ENCODE results near the gene CADM3.

CADM3 gene

DNA sequence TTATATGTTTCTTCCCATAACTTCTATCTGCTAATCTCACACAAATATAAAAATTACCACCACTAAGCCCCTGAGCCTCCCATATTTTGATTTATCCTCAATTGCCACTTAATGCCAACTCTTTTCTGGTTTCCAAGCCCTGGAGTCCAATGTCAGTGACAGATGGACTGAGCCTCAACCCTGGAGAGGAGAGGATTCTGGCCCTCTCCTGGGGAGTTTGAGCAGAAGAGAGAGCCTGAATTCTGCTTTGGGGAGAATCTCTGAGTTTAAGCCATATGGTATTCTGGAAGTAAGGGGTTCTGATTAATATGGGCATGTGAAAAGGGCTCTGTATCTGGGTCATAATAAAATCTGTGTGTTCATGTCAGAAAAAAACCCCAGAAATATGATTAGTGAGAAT is 8.5 kb downstream of the CADM3 start:
- no peaks in the 10 kb centered on the region for H3K4me1 ChIP-seq (ENCODE audit: control insufficient read depth, insufficient read depth, low read length)
- no peaks in the 10 kb centered on the region for H3K9me3 ChIP-seq (ENCODE audit: control insufficient read depth, insufficient read depth, low read length)
- no peaks in the 10 kb centered on the region for H3K27me3 ChIP-seq (ENCODE audit: control insufficient read depth, insufficient read depth, low read length)
- no peak overlapping the region for H3K4me3 ChIP-seq (ENCODE audit: low read depth, low read length)
- H3K9ac ChIP-seq (ENCODE audit: low read depth, low read length), result no peak overlapping the region
- H3K36me3 ChIP-seq (ENCODE audit: control insufficient read depth, insufficient read depth, low read length), result no peaks in the 10 kb centered on the region

DNA sequence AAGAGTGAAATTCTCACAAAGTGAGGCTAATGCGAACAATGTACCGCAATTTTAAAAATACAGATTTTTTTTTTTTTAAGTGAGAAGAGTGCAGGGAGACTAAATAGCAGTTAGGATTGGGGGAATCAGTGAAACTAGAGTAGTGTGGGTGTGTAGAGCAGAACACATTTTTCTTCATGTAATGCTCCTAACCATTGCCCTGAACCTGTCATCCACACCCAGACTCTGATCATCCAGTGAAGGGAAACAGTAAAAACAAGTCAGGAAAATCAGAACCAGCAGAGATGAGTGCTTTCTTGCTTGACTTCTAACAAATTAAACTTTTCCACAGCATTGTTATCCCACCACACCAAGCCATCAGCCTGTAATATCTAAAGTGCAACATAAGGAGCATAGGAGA is 9.1 kb downstream of the CADM3 start:
- Histone ChIP-seq H3K36me3 (ENCODE audit: control insufficient read depth, insufficient read depth, low read length) (no peaks in the 10 kb centered on the region), H3K4me1 (ENCODE audit: control insufficient read depth, insufficient read depth, low read length) (no peaks in the 10 kb centered on the region), H3K27me3 (ENCODE audit: control insufficient read depth, insufficient read depth, low read length) (no peaks in the 10 kb centered on the region), H3K4me3 (ENCODE audit: low read depth, low read length) (no peak overlapping the region), H3K9ac (ENCODE audit: low read depth, low read length) (no peak overlapping the region), H3K9me3 (ENCODE audit: control insufficient read depth, insufficient read depth, low read length) (no peaks in the 10 kb centered on the region)

DNA sequence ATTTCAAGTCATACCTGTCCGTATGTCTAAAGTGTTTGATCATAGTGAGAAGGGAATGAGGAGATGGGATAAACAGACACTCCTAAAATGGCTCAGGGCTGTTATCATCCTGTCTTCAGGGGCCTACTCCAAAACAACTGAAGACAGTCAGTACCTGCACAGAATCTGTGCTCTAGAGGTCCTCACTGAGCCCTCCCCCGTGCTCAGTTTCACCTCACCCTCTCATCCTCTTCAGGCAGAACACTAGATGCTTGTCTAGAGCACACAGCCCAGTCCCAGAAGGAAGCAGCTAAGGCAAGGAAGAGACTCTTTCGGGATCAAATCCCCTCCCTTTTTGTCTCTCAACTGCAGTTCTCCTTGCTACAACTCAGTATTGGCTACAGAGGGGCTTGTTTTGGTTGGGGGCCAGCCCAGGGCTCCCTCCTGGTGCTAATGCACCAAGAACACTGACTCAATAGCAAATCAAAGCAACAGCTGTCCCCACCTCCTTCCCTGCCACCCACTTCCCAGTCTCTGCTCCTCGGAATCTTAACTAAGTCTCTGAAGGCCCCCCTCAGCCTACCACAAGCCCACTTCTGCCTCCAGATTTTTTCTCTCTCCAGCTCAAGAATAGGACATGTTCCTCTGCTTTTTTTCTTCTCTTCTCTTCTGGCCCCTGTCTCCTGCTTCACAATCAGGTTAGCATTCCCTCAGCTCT is 10.1 kb downstream of the CADM3 start:
- Histone ChIP-seq H3K4me3 (ENCODE audit: low read depth, low read length) (no peak overlapping the region), H3K4me1 (ENCODE audit: control insufficient read depth, insufficient read depth, low read length) (no peaks in the 10 kb centered on the region), H3K9me3 (ENCODE audit: control insufficient read depth, insufficient read depth, low read length) (no peaks in the 10 kb centered on the region), H3K36me3 (ENCODE audit: control insufficient read depth, insufficient read depth, low read length) (no peaks in the 10 kb centered on the region), H3K9ac (ENCODE audit: low read depth, low read length) (no peak overlapping the region), H3K27me3 (ENCODE audit: control insufficient read depth, insufficient read depth, low read length) (no peaks in the 10 kb centered on the region)

DNA sequence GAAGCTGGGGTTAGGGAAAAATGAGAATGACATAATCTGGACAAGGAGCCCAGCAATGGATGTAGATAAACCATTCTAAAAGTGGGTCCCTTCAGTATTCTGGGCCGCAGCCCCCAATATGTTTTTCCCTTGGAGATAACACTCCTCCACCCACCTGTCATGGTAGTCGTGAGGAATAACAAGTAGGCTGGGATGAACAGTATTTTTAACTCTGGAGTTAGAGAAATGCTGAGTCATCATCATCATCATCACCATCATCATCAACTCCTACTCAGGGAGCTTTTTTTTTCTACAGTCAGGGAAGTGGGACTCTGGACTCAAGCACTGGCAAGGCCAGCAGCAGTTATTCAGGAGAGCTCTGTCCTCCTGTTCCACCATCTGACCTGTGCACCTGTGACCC is 12.8 kb downstream of the CADM3 start:
- Histone ChIP-seq H3K27me3 (ENCODE audit: control insufficient read depth, insufficient read depth, low read length) (no peaks in the 10 kb centered on the region), H3K4me1 (ENCODE audit: control insufficient read depth, insufficient read depth, low read length) (no peaks in the 10 kb centered on the region), H3K36me3 (ENCODE audit: control insufficient read depth, insufficient read depth, low read length) (no peaks in the 10 kb centered on the region), H3K9ac (ENCODE audit: low read depth, low read length) (no peak overlapping the region), H3K4me3 (ENCODE audit: low read depth, low read length) (no peak overlapping the region), H3K9me3 (ENCODE audit: control insufficient read depth, insufficient read depth, low read length) (no peaks in the 10 kb centered on the region)

DNA sequence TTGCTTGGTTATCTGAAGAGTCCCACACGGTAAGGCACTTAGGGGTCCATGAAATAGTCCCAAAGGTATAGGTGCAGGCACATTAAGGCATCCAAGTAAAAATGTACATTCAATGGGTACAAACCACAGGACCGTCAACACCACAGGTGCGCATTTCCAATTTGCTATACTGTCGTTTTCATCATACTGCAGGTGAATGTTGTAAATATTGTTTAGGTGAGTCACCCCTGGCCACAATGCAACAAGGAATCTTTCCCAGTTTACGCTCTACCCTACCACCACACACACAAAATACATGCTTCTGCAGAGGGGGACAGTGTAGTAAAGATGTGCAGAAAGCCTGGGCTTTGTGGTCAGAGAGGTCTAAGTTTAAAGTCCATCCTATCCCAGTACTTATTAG is 13.7 kb downstream of the CADM3 start:
- no peak overlapping the region for H3K4me3 ChIP-seq (ENCODE audit: low read depth, low read length)
- no peaks in the 10 kb centered on the region for H3K36me3 ChIP-seq (ENCODE audit: control insufficient read depth, insufficient read depth, low read length)
- no peaks in the 10 kb centered on the region for H3K4me1 ChIP-seq (ENCODE audit: control insufficient read depth, insufficient read depth, low read length)
- H3K9me3 ChIP-seq (ENCODE audit: control insufficient read depth, insufficient read depth, low read length), result no peaks in the 10 kb centered on the region
- H3K9ac ChIP-seq (ENCODE audit: low read depth, low read length), result no peak overlapping the region
- H3K27me3 ChIP-seq (ENCODE audit: control insufficient read depth, insufficient read depth, low read length), result peaks cover 4% of the 10 kb centered on the region

DNA sequence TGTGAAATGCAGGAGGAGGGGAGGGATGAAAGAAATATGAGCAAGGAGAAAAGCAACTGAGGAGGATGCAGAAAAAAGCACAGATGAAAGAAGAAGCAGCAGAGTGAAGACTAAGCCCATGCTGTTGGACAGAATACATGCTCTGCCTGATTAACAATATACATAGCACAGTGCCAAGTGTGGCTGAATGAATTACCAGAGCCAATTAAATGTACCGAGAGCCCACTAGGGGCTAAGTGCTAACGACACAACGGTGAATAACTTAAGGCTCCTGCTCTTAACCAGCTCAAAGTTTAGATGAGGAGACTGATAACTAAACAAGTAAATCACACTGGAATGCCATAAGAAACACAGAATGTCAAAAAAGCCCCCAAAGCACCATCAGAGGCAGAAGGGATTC is 15.6 kb downstream of the CADM3 start:
- Histone ChIP-seq H3K4me1 (ENCODE audit: control insufficient read depth, insufficient read depth, low read length) (no peaks in the 10 kb centered on the region), H3K9ac (ENCODE audit: low read depth, low read length) (no peak overlapping the region), H3K27me3 (ENCODE audit: control insufficient read depth, insufficient read depth, low read length) (peaks cover 6% of the 10 kb centered on the region), H3K4me3 (ENCODE audit: low read depth, low read length) (peak overlapping the region; percentile 69), H3K9me3 (ENCODE audit: control insufficient read depth, insufficient read depth, low read length) (no peaks in the 10 kb centered on the region), H3K36me3 (ENCODE audit: control insufficient read depth, insufficient read depth, low read length) (no peaks in the 10 kb centered on the region)

DNA sequence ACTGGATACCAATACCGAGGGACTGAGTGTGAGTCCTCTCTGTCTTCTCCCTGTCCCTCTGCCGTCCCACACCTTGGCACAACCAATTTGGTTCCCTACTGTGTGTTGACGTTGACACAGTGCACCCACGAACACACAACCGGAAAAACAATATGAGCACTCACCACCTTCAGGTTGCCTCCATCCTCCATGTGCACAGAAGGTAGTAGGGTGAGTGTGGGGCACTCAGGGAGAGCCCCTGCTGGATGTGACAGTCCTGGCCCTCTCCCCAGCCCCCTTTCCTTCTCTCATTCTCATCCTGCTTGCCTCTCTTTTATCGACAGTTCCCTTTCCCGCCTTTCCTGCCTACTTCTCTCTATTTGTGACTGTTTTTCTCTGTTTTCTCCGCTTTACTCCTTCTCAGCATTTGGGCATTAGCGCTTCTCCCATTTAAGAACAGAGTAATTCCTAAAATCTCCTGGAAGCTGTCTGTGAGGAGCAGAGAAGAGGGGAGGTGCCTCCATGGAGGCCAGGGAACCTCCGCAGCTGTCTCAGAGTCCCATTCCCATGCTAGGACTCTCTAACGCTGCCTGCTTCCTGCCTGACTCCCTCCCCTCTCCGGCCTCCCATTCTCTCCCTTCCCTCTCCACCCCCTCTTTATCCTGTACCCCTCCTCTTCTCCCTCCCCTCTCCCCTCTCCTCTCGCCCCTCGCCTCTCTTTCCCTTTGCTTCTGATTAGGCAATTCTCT is 16.4 kb downstream of the CADM3 start:
- H3K4me1 ChIP-seq (ENCODE audit: control insufficient read depth, insufficient read depth, low read length), result no peaks in the 10 kb centered on the region
- H3K4me3 ChIP-seq (ENCODE audit: low read depth, low read length), result peak overlapping the region; percentile 69
- H3K27me3 ChIP-seq (ENCODE audit: control insufficient read depth, insufficient read depth, low read length), result peaks cover 6% of the 10 kb centered on the region
- H3K9ac ChIP-seq (ENCODE audit: low read depth, low read length), result no peak overlapping the region
- no peaks in the 10 kb centered on the region for H3K9me3 ChIP-seq (ENCODE audit: control insufficient read depth, insufficient read depth, low read length)
- H3K36me3 ChIP-seq (ENCODE audit: control insufficient read depth, insufficient read depth, low read length), result no peaks in the 10 kb centered on the region

DNA sequence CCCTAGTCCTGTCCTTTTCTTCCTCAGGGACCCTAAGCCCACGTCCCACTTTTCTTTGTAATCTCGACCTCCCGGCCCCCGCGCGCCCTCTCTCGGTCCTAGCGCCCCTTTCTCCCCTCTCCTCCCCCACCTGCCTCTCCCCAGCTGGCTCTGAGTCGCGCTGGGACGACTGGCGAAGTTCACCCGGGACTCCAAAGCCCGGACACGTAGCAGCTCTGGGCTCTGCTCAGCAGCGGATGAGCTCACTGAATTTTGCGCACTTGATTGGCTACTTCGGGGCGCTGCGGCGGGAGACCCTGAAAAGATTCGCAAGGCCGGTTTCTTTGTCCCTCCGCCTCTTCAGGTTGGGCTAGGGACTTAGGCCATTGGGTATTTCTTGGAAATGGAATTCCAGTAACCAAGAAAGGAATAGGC is 17.0 kb downstream of the CADM3 start:
- H3K9ac ChIP-seq (ENCODE audit: low read depth, low read length), result peak overlapping the region; percentile 24
- peaks cover 6% of the 10 kb centered on the region for H3K27me3 ChIP-seq (ENCODE audit: control insufficient read depth, insufficient read depth, low read length)
- H3K4me3 ChIP-seq (ENCODE audit: low read depth, low read length), result peak overlapping the region; percentile 69
- H3K9me3 ChIP-seq (ENCODE audit: control insufficient read depth, insufficient read depth, low read length), result no peaks in the 10 kb centered on the region
- H3K36me3 ChIP-seq (ENCODE audit: control insufficient read depth, insufficient read depth, low read length), result no peaks in the 10 kb centered on the region
- H3K4me1 ChIP-seq (ENCODE audit: control insufficient read depth, insufficient read depth, low read length), result no peaks in the 10 kb centered on the region

DNA sequence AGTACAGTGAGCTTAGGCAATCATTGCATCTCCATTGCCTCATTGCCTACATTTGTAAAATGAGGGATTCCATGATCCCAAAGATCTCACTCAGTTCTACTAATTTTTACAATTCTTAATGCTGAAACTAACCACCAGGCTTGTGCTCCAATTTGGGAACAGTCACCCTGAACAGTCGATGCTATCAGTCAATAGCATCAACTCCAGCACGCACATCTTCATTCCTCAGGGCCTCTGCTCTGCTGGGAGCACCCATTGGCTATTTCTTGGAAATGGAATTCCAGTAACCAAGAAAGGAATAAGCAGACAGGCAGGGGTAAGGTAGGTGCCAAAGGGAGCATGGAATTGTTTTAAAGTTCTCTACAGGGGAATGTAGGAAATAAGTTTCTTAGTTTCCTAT is 19.0 kb downstream of the CADM3 start:
- Histone ChIP-seq H3K4me1 (ENCODE audit: control insufficient read depth, insufficient read depth, low read length) (no peaks in the 10 kb centered on the region), H3K9ac (ENCODE audit: low read depth, low read length) (no peak overlapping the region), H3K36me3 (ENCODE audit: control insufficient read depth, insufficient read depth, low read length) (no peaks in the 10 kb centered on the region), H3K4me3 (ENCODE audit: low read depth, low read length) (no peak overlapping the region), H3K27me3 (ENCODE audit: control insufficient read depth, insufficient read depth, low read length) (peaks cover 6% of the 10 kb centered on the region), H3K9me3 (ENCODE audit: control insufficient read depth, insufficient read depth, low read length) (no peaks in the 10 kb centered on the region)

DNA sequence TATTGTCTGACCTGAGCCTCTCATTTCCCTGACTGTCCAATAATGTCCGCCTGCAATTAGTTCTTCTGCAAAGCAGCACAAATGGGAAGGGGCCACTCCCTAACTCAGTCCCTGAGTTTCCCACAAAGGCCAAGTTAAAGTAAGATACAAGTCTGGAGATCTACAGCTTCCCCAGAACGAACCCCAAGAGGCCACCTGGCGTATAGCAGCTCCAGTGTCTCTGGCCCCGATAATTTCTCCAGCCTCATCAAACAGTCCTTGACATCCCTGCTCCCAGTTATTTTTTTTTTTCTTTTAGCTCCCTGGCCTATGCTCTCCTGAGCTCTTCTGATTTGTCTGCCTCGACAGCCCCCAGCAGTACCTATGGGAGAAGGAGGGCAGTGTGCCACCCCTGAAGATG is 25.1 kb downstream of the CADM3 start:
- no peaks in the 10 kb centered on the region for H3K36me3 ChIP-seq (ENCODE audit: control insufficient read depth, insufficient read depth, low read length)
- no peaks in the 10 kb centered on the region for H3K9me3 ChIP-seq (ENCODE audit: control insufficient read depth, insufficient read depth, low read length)
- no peak overlapping the region for H3K9ac ChIP-seq (ENCODE audit: low read depth, low read length)
- no peak overlapping the region for H3K4me3 ChIP-seq (ENCODE audit: low read depth, low read length)
- no peaks in the 10 kb centered on the region for H3K4me1 ChIP-seq (ENCODE audit: control insufficient read depth, insufficient read depth, low read length)
- H3K27me3 ChIP-seq (ENCODE audit: control insufficient read depth, insufficient read depth, low read length), result no peaks in the 10 kb centered on the region

DNA sequence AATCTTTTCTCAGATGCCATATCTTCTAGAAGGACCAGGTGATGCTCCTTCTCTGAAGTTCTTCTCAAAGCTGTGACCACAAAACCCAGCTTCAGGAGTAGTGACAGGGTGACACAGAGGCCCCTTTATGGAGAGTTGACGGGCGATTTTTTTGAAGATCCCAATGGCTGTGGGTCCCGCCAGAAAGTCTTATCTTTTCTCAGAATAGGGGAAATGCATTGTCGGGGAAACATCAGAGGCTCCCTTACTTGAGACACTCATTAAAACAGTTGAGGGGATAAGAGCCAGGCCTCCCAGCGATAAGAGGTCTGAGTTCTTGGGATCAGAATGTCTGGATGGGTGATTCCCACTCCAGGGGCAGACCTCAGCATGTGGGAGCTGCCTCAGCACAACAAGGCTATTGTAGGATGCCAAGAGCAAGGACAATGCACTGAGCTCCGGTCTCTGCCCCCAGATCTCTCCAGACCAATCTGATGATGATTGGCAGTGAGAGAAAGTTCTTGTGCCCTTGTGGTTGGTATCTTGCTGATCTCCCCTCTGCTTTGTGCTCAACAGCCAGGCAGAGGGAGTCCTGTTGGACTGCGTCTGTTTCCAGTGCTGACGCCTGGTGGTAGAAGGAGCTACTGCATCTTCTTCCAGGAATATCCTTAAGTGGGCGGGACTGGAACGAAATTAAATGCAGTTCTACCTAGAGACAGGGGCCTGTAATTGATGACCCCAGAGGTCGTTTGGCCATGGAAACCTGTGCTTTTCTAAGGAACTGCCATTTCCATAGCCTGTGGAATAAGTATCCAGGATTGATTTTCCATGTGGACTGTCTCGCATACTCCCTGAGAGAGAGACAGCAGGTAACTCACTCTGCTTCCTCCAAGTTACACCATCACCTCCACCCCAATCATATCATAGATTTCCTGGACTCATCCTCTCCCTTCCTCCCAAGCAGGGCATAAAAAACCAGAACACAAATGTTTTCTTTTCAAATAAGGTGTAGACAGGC is 26.4 kb downstream of the CADM3 start:
- Histone ChIP-seq H3K27me3 (ENCODE audit: control insufficient read depth, insufficient read depth, low read length) (no peaks in the 10 kb centered on the region), H3K36me3 (ENCODE audit: control insufficient read depth, insufficient read depth, low read length) (peaks cover 3% of the 10 kb centered on the region), H3K9me3 (ENCODE audit: control insufficient read depth, insufficient read depth, low read length) (no peaks in the 10 kb centered on the region), H3K4me1 (ENCODE audit: control insufficient read depth, insufficient read depth, low read length) (no peaks in the 10 kb centered on the region), H3K9ac (ENCODE audit: low read depth, low read length) (no peak overlapping the region), H3K4me3 (ENCODE audit: low read depth, low read length) (no peak overlapping the region)
